Prostate gland (tissue), 2 donors: ENCODE data around the gene EMP1.

Experiments used
- CTCF ChIP-seq, 4 experiments: fragments of 200-600 bp in 2 of 4; fragments of 450-650 bp in 2 of 4; sonication (generic) in 2 of 4; IDR thresholded peaks; 1 replicate in 3 of 4; 2 replicates in 1 of 4; pipeline ENCODE4 v1.5.1; 2016 to 2019; ENCODE audit warnings: antibody characterized with exemption in 4 of 4, mild to moderate bottlenecking in 2 of 4, moderate library complexity in 2 of 4
- POLR2A ChIP-seq: fragments of 450-650 bp; IDR thresholded peaks from one replicate; pipeline ENCODE4 v1.6.1; 2016; ENCODE audit warnings: antibody characterized with exemption, mild to moderate bottlenecking

DNA sequence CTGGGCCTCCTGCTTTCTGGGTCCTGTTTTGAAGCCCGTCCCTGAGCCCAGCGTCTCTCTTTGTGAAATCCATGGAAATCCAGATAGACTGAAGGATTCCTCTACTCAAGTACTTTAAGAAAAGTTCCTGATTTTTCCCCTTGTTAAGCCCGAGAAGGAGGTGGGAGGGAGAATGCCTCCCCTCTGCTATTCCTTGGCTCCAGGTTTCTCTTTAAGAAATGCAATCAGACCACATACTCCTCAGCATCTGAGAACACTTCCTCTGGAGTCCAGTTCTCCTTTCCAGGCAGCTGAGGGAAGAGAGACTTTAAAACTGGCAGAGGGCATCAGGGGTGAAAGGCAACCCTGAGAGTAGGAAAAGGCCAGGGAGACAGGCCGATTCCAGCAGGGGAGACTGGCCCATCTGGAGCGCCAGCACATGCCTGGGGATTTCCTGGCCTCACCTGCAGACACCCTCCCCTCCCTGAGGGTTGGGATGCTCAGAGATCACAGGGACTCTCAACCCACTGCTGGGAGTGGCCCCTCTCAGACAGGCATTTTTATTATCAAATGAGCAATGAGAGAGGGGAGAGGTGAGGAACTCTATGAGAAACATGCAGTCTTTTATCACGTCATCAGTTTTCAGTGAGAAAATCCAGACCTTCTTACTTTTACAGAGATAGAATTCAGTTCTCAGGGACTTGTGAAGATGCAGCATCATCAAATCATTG is 2.0 kb upstream of the EMP1 start:
- no peak for TF ChIP-seq CTCF (IDR thresholded peaks at IDR 0.05)
- TF ChIP-seq POLR2A = no peak
